B cell (primary cell): ENCODE results near the gene TMEM163. TPM values are rescaled to one million over a fixed set of nuclear protein-coding genes. Genes with fewer than 3 reads are reported as not detected.

Experiments used
- ATAC-seq: fragments of 200-7000 bp; cut with Tn5 transposase; one replicate; pipeline ENCODE4 v1.10.0; 2021; ENCODE audit warnings: low read depth, mild to moderate bottlenecking, moderate number of reproducible peaks, moderate library complexity
- CTCF ChIA-PET: fragments of 350-600 bp; sonication (Branson Sonifier 250); formaldehyde crosslinking; loops from one replicate; lab custom pipeline; 2021; ENCODE audit warnings: antibody characterized with exemption, inconsistent platforms; lab: Charles Lee
- POLR2A ChIA-PET: fragments of 350-600 bp; sonication (Branson Sonifier 250); formaldehyde crosslinking; loops from one replicate; lab custom pipeline; 2021; ENCODE audit warnings: antibody characterized with exemption; lab: Charles Lee
- DNase-seq: peaks from one replicate; pipeline ENCODE4 v3.0.0; 2013
- H2AFZ ChIP-seq: 2 replicates; pipeline ENCODE4 v1.6.1; 2012; ENCODE audit warnings: mild to moderate bottlenecking, low read depth, low read length; ENCODE audit not compliant: insufficient read depth, poor library complexity, severe bottlenecking
- H3K27ac ChIP-seq, 2 donors: 1 replicate in 1 of 2; 2 replicates in 1 of 2; pipeline ENCODE4 v1.5.1; 2012 to 2013; ENCODE audit warnings: low read length in 2 of 2, mild to moderate bottlenecking in 2 of 2, moderate library complexity in 1 of 2
- H3K27me3 ChIP-seq, 4 experiments: fragments of 200-600 bp in 1 of 4; sonication (generic) in 1 of 4; replicated peaks in 1 of 4; 1 replicate in 2 of 4; 2 replicates in 2 of 4; pipeline versions ENCODE4 v1.6.1 to v1.7.0; 2013 to 2016; ENCODE audit warnings: low read length in 3 of 4, mild to moderate bottlenecking in 2 of 4, mixed read lengths in 1 of 4, moderate library complexity in 1 of 4; ENCODE audit not compliant: insufficient read depth in 4 of 4, control insufficient read depth in 3 of 4; ENCODE audit errors: control extremely low read depth in 1 of 4
- H3K36me3 ChIP-seq, 2 experiments: replicated peaks in 1 of 2; 1 replicate in 1 of 2; 2 replicates in 1 of 2; pipeline versions ENCODE4 v1.6.1 to v1.7.1; 2013; ENCODE audit warnings: low read length in 1 of 2; ENCODE audit not compliant: insufficient read depth in 2 of 2, control insufficient read depth in 1 of 2; ENCODE audit errors: control extremely low read depth in 1 of 2, extremely low read depth in 1 of 2
- H3K4me1 ChIP-seq, 2 donors: fragments of 200-600 bp in 1 of 2; sonication (generic) in 1 of 2; 1 replicate in 1 of 2; 2 replicates in 1 of 2; pipeline versions ENCODE4 v1.5.1 to v1.6.1; 2013 to 2017; ENCODE audit warnings: low read length in 2 of 2; ENCODE audit not compliant: control insufficient read depth in 2 of 2, insufficient read depth in 2 of 2
- H3K4me2 ChIP-seq: replicated peaks from 2 replicates; pipeline ENCODE3; 2012; ENCODE audit warnings: mild to moderate bottlenecking, low read depth, low read length; ENCODE audit not compliant: poor library complexity, severe bottlenecking
- H3K4me3 ChIP-seq, 5 experiments: fragments of 200-600 bp in 1 of 5; sonication (generic) in 1 of 5; 1 replicate in 3 of 5; 2 replicates in 2 of 5; pipeline versions ENCODE4 v1.5.1 to v1.7.0; 2011 to 2016; ENCODE audit warnings: low read length in 4 of 5, mild to moderate bottlenecking in 4 of 5, low read depth in 2 of 5, control low read depth in 1 of 5, moderate library complexity in 1 of 5; ENCODE audit not compliant: insufficient read depth in 1 of 5; ENCODE audit errors: control extremely low read depth in 1 of 5, extremely low read depth in 1 of 5
- H3K79me2 ChIP-seq: fragments of 200-600 bp; sonication (generic); one replicate; pipeline ENCODE4 v1.6.0; 2016; ENCODE audit warnings: low read length; ENCODE audit not compliant: control insufficient read depth, insufficient read depth
- H3K9ac ChIP-seq: fragments of 200-600 bp; sonication (generic); 2 replicates; pipeline ENCODE4 v1.6.1; 2017; ENCODE audit warnings: mild to moderate bottlenecking, low read length, moderate library complexity
- H3K9me3 ChIP-seq, 3 donors: one replicate each; pipeline versions ENCODE4 v1.6.1 to v1.7.1; 2013; ENCODE audit warnings: low read length in 2 of 3; ENCODE audit not compliant: control insufficient read depth in 2 of 3, insufficient read depth in 1 of 3; ENCODE audit errors: control extremely low read depth in 1 of 3
- H4K20me1 ChIP-seq: 2 replicates; pipeline ENCODE4 v1.6.0; 2012; ENCODE audit warnings: mild to moderate bottlenecking, low read length; ENCODE audit not compliant: insufficient read depth, control insufficient read depth, poor library complexity, severe bottlenecking
- H3K27ac Mint-ChIP-seq: one replicate; pipeline ENCODE4 v1.8.0; 2021; ENCODE audit warnings: mixed read lengths
- H3K27me3 Mint-ChIP-seq: one replicate; pipeline ENCODE4 v1.8.0; 2021; ENCODE audit warnings: mixed read lengths
- H3K4me1 Mint-ChIP-seq: one replicate; pipeline ENCODE4 v1.8.0; 2021; ENCODE audit warnings: mixed read lengths
- H3K4me3 Mint-ChIP-seq: one replicate; pipeline ENCODE4 v1.8.0; 2021; ENCODE audit warnings: mixed read lengths
- H3K9me3 Mint-ChIP-seq: one replicate; pipeline ENCODE4 v1.8.0; 2022; ENCODE audit warnings: mixed read lengths; ENCODE audit not compliant: insufficient read depth
- CTCF ChIP-seq: fragments of 200-600 bp; IDR thresholded peaks from one replicate; pipeline ENCODE4 v1.8.0; 2022; ENCODE audit warnings: antibody characterized with exemption, mild to moderate bottlenecking
- EZH2 ChIP-seq: IDR thresholded peaks from 2 replicates; pipeline ENCODE4 v1.6.1; 2012; ENCODE audit warnings: borderline replicate concordance, low read depth, mild to moderate bottlenecking, moderate library complexity, low read length; ENCODE audit not compliant: insufficient read depth, poor library complexity, severe bottlenecking
- WGBS: methylation state at CpG from one replicate; pipeline ENCODE4 v1.1.5; 2013; ENCODE audit warnings: missing lambda C conversion rate; ENCODE audit not compliant: insufficient coverage; 5-methylcytosine and 5-hydroxymethylcytosine counted together
- intact Hi-C: fragments of 100-400 bp; cut with micrococcal nuclease; formaldehyde crosslinking; loops from one replicate; pipeline ENCODE4 v1.10.0; 2022
- polyA minus RNA-seq: library from RNA; depleted of rRNA, polyadenylated mRNA; stranded (reverse); fragments of >200 nt; gene quantifications from 2 replicates; pipeline ENCODE4 v1.2.3, GENCODE V29; 2012
- polyA plus RNA-seq: library from polyadenylated mRNA; depleted of rRNA; stranded (reverse); fragments of >200 nt; gene quantifications from 2 replicates; pipeline ENCODE4 v1.2.3, GENCODE V29; 2012
- total RNA-seq, 2 donors: library from RNA; stranded (reverse); fragments of 120-200 nt in 1 of 2; gene quantifications; 1 replicate in 1 of 2; 2 replicates in 1 of 2; pipeline versions ENCODE4 v1.2.3 to v1.2.4, GENCODE V29; 2013 to 2022

Gene TMEM163
- total RNA-seq = 5.6 and 6.2 TPM in 2 replicates
- total RNA-seq (2013) = 0.40 TPM
- 0.65 and 2.6 TPM in 2 replicates for polyA plus RNA-seq
- polyA minus RNA-seq = 0.94 and 1.9 TPM in 2 replicates

- POLR2A ChIA-PET = interaction anchor here (1.3 to 2.0 kb wide), 2 partner anchors 20 to 199 kb away, joined by 3 to 7 read pairs; no protein-coding TSS in a partner anchor
Observed at GRCh38 chr2:134718817-134719814, at the start of gene TMEM163. TMEM163 (minus strand) TSS chr2:134719000.

More at GRCh38 chr2:134718817-134719814, at the start of gene TMEM163:
- intact Hi-C loops = loop anchor here (1.0 to 5.0 kb wide), 3 partner anchors 21 to 58 kb away; no protein-coding TSS in a partner anchor
- Histone ChIP-seq H3K9ac (peak within 1 kb of the TSS; percentile 55), H3K4me1 (peaks cover 16 to 21% of the 10 kb centered on the region in 2 donors), H3K27me3 (peaks cover 0 to 39% (median 15%) of the 10 kb centered on the region in 4 experiments), H3K4me2 (peak within 1 kb of the TSS; percentile 86), H3K9me3 (no peaks in the 10 kb centered on the region), H3K79me2 (no peaks in the 10 kb centered on the region), H3K4me3 (peak within 1 kb of the TSS in 4 of 5 experiments; percentile 43 to 60 (median 55)), H4K20me1 (no peaks in the 10 kb centered on the region), H3K36me3 (no peaks in the 10 kb centered on the region), H3K27ac (no peak within 1 kb of the TSS), H2AFZ (peak within 1 kb of the TSS; percentile 63)
- CTCF ChIA-PET = interaction anchor here (0.6 to 1.6 kb wide), 6 partner anchors 14 to 832 kb away, joined by 3 to 5 read pairs (median 4); no protein-coding TSS in a partner anchor
- peaks cover 35% of the 10 kb centered on the region for H3K4me1 Mint-ChIP-seq
- peak within 1 kb of the TSS; percentile 21 for H3K27ac Mint-ChIP-seq
- ATAC-seq = peak; percentile 83
- H3K9me3 Mint-ChIP-seq = no peaks in the 10 kb centered on the region
- peaks cover 27% of the 10 kb centered on the region for H3K27me3 Mint-ChIP-seq
- WGBS = 6% methylated on average over 98 of the region's 99 CpGs
- DNase-seq = peak; percentile 76
- no peak for TF ChIP-seq CTCF
- no peak for TF ChIP-seq EZH2
- H3K4me3 Mint-ChIP-seq = peak within 1 kb of the TSS; percentile 87
